ENCODE measurements around the gene SESN1.

Gene SESN1

DNA sequence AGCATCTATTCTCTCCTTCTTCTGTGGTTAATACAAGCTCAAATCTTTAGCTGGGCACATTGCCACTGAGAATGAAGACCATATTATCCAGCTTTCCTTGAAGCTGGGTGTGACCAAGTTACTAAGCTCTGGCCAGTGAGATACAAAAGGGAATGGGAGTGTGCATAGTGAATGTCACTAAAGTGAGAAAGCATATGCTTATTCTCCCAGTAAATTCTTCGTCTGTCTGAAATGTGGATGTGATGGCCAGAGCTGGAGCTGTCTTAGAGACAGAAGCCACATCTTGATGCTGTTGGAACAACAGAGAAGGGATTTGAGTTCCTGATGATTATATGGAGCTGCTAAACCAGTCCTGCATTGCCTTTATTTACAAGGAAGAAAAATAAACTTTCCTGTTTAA lies 60.1 kb downstream of the SESN1 start:
- Histone ChIP-seq H3K36me3 (ENCODE audit: insufficient read depth, low read length) (no peaks in the 10 kb centered on the region), H3K27me3 (ENCODE audit: insufficient read depth, low read length, poor library complexity) (no peaks in the 10 kb centered on the region), H2AFZ (ENCODE audit: low read depth, low read length) (no peak overlapping the region), H3K4me1 (ENCODE audit: insufficient read depth, low read length) (peaks cover 3% of the 10 kb centered on the region; the same call in 1 of the 2 replicates), H3K79me2 (ENCODE audit: insufficient read depth, low read length) (no peaks in the 10 kb centered on the region), H3K4me2 (ENCODE audit: insufficient read depth, low read length) (no peak overlapping the region), H3K27ac (ENCODE audit: low read length) (no peak overlapping the region), H3K9ac (ENCODE audit: low read depth, low read length) (no peak overlapping the region), H4K20me1 (ENCODE audit: insufficient read depth, low read length) (no peaks in the 10 kb centered on the region), H3K9me3 (ENCODE audit: insufficient read depth, low read length, severe bottlenecking) (no peaks in the 10 kb centered on the region), H3K4me3 (ENCODE audit: low read depth in 1 of 2, low read length in 2 of 2) (no peak overlapping the region)
- ATAC-seq (ENCODE audit: insufficient read depth, low read depth) (no peak), DNase-seq (no peak)
- TF ChIP-seq, protein P1, sequence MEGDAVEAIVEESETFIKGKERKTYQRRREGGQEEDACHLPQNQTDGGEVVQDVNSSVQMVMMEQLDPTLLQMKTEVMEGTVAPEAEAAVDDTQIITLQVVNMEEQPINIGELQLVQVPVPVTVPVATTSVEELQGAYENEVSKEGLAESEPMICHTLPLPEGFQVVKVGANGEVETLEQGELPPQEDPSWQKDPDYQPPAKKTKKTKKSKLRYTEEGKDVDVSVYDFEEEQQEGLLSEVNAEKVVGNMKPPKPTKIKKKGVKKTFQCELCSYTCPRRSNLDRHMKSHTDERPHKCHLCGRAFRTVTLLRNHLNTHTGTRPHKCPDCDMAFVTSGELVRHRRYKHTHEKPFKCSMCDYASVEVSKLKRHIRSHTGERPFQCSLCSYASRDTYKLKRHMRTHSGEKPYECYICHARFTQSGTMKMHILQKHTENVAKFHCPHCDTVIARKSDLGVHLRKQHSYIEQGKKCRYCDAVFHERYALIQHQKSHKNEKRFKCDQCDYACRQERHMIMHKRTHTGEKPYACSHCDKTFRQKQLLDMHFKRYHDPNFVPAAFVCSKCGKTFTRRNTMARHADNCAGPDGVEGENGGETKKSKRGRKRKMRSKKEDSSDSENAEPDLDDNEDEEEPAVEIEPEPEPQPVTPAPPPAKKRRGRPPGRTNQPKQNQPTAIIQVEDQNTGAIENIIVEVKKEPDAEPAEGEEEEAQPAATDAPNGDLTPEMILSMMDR (IDR thresholded peaks at IDR 0.05; ENCODE audit: borderline replicate concordance, extremely low read depth, low read length, poor library complexity, severe bottlenecking): no peak
- TF ChIP-seq EZH2 (IDR thresholded peaks at IDR 0.05; ENCODE audit: borderline replicate concordance, low read depth, low read length, severe bottlenecking): no peak

DNA sequence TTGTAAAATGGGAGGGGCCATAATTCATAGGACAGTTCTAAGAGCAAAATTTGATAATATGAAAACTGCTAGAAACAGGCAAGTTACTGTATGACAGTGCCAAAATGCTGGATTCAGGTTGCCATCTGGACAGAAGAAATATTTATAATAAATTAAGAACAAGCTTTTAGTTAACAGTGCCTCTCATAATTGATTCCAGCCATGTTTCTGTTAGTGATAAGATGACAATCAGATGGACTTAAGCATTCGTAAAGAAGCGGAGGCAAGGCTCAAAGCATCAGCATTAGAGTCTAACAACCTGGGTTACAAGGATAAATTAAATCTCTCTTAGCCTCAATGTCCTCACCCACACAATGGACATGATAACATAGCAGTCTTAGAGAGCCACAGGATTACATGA lies 61.0 kb downstream of the SESN1 start:
- peaks cover 3% of the 10 kb centered on the region; the same call in 1 of the 2 replicates for H3K4me1 ChIP-seq (ENCODE audit: insufficient read depth, low read length)
- no peaks in the 10 kb centered on the region for H3K79me2 ChIP-seq (ENCODE audit: insufficient read depth, low read length)
- H3K36me3 ChIP-seq (ENCODE audit: insufficient read depth, low read length): no peaks in the 10 kb centered on the region
- ATAC-seq (ENCODE audit: insufficient read depth, low read depth) (no peak), DNase-seq (no peak)
- H3K9me3 ChIP-seq (ENCODE audit: insufficient read depth, low read length, severe bottlenecking): no peaks in the 10 kb centered on the region
- no peak overlapping the region for H2AFZ ChIP-seq (ENCODE audit: low read depth, low read length)
- TF ChIP-seq, protein P1 (IDR thresholded peaks at IDR 0.05; ENCODE audit: borderline replicate concordance, extremely low read depth, low read length, poor library complexity, severe bottlenecking): no peak
- TF ChIP-seq EZH2 (IDR thresholded peaks at IDR 0.05; ENCODE audit: borderline replicate concordance, low read depth, low read length, severe bottlenecking): no peak
- no peak overlapping the region for H3K9ac ChIP-seq (ENCODE audit: low read depth, low read length)
- no peak overlapping the region for H3K4me2 ChIP-seq (ENCODE audit: insufficient read depth, low read length)
- no peaks in the 10 kb centered on the region for H3K27me3 ChIP-seq (ENCODE audit: insufficient read depth, low read length, poor library complexity)
- no peak overlapping the region for H3K27ac ChIP-seq (ENCODE audit: low read length)
- no peaks in the 10 kb centered on the region for H4K20me1 ChIP-seq (ENCODE audit: insufficient read depth, low read length)
- no peak overlapping the region for H3K4me3 ChIP-seq (ENCODE audit: low read depth in 1 of 2, low read length in 2 of 2)

DNA sequence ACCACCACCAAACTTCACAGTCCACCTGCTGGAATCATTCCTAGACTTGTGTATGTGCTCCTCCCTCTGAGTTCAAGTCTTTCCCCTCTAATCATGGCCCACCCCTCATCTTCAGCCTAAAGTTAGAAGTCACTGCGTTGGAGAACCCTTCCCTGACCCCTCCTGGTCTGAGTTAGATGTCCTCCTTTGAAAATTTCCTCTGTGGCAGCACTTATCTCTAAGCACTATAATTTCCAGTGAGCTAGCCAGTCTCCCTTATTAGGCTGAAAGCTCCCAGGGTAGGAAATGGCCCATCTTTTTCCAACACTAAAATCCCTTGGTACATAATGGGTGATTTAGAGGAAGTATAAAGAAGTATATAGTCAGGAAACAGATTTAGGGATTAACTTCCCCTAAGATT lies 63.2 kb downstream of the SESN1 start:
- no peak for TF ChIP-seq EZH2 (IDR thresholded peaks at IDR 0.05; ENCODE audit: borderline replicate concordance, low read depth, low read length, severe bottlenecking)
- TF ChIP-seq, protein P1 (IDR thresholded peaks at IDR 0.05; ENCODE audit: borderline replicate concordance, extremely low read depth, low read length, poor library complexity, severe bottlenecking): no peak
- Histone ChIP-seq H3K4me1 (ENCODE audit: insufficient read depth, low read length) (peaks cover 3% of the 10 kb centered on the region), H3K9me3 (ENCODE audit: insufficient read depth, low read length, severe bottlenecking) (no peaks in the 10 kb centered on the region), H3K27me3 (ENCODE audit: insufficient read depth, low read length, poor library complexity) (no peaks in the 10 kb centered on the region), H3K36me3 (ENCODE audit: insufficient read depth, low read length) (no peaks in the 10 kb centered on the region), H3K4me3 (ENCODE audit: low read depth in 1 of 2, low read length in 2 of 2) (no peak overlapping the region), H2AFZ (ENCODE audit: low read depth, low read length) (no peak overlapping the region), H3K79me2 (ENCODE audit: insufficient read depth, low read length) (no peaks in the 10 kb centered on the region), H4K20me1 (ENCODE audit: insufficient read depth, low read length) (no peaks in the 10 kb centered on the region), H3K27ac (ENCODE audit: low read length) (no peak overlapping the region), H3K4me2 (ENCODE audit: insufficient read depth, low read length) (no peak overlapping the region), H3K9ac (ENCODE audit: low read depth, low read length) (no peak overlapping the region)
- DNase-seq: no peak
- ATAC-seq (ENCODE audit: insufficient read depth, low read depth): no peak

DNA sequence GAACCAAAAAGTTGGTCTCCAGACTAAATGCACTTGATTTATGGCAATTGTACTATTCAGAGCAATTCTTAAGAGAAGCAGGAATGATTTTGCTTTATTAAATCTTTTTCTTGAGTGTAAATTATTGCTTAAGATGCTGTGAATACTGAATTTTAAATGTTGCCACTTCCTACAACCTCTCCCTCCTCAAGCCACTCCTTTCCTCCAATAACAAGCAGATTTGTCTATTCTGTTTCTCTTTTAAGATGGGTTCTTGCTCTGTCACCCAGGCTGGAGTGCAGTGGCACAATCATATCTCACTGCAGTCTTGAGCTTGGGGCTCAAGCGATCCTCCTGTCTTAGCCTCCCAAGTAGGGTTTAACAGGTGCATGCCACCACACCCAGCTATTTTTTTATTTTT lies 65.3 kb downstream of the SESN1 start:
- H3K4me3 ChIP-seq (ENCODE audit: low read depth in 1 of 2, low read length in 2 of 2): no peak overlapping the region
- TF ChIP-seq EZH2 (IDR thresholded peaks at IDR 0.05; ENCODE audit: borderline replicate concordance, low read depth, low read length, severe bottlenecking): no peak
- TF ChIP-seq, protein P1 (IDR thresholded peaks at IDR 0.05; ENCODE audit: borderline replicate concordance, extremely low read depth, low read length, poor library complexity, severe bottlenecking): no peak
- DNase-seq: no peak
- no peak for ATAC-seq (ENCODE audit: insufficient read depth, low read depth)
- no peaks in the 10 kb centered on the region for H3K36me3 ChIP-seq (ENCODE audit: insufficient read depth, low read length)
- no peak overlapping the region for H2AFZ ChIP-seq (ENCODE audit: low read depth, low read length)
- no peaks in the 10 kb centered on the region for H3K9me3 ChIP-seq (ENCODE audit: insufficient read depth, low read length, severe bottlenecking)
- no peak overlapping the region for H3K9ac ChIP-seq (ENCODE audit: low read depth, low read length)
- no peaks in the 10 kb centered on the region for H3K27me3 ChIP-seq (ENCODE audit: insufficient read depth, low read length, poor library complexity)
- no peak overlapping the region for H3K27ac ChIP-seq (ENCODE audit: low read length)
- peaks cover 4% of the 10 kb centered on the region; the same call in 1 of the 2 replicates for H3K4me1 ChIP-seq (ENCODE audit: insufficient read depth, low read length)
- no peak overlapping the region for H3K4me2 ChIP-seq (ENCODE audit: insufficient read depth, low read length)
- H4K20me1 ChIP-seq (ENCODE audit: insufficient read depth, low read length): no peaks in the 10 kb centered on the region
- no peaks in the 10 kb centered on the region for H3K79me2 ChIP-seq (ENCODE audit: insufficient read depth, low read length)

Data from DND-41 (cell line).